IPS-11a (cell line): Measurements from ENCODE around the gene PPP1R12C.

ENCODE experiments used
- H3K4me3 ChIP-seq: one replicate; pipeline ENCODE4 v1.5.1; 2013; ENCODE audit warnings: low read depth, low read length, control low read depth

PPP1R12C gene

DNA sequence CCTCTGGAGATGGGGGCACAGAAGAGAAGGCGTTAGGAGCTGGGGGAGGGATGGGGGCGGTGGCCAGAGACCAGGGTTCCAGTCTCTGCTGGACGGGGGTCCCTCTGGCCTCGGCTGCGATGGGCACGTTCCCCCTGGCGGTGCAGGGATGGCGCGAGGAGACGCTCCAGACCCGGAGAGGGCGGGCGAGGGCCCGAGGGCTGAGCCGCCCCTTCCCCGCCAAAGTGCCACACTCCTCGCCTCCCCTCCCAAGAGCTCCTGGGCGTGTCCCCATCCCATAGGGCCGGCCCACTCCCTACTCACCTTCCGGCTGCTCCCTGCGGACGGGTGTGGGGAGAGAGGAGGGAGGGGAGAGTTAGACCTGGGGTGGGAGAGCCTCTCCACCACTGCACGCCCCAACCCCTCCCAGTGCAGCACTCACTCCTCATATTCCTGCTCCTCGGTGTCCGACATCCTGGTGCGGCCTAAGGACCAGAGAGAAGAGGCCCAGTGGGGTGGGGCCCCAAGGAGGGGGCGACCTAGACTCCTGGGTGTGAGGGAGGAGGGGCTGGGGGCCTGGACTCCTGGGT is 29.4 kb upstream of the PPP1R12C start:
- H3K4me3 ChIP-seq, result peak overlapping the region; percentile 47

DNA sequence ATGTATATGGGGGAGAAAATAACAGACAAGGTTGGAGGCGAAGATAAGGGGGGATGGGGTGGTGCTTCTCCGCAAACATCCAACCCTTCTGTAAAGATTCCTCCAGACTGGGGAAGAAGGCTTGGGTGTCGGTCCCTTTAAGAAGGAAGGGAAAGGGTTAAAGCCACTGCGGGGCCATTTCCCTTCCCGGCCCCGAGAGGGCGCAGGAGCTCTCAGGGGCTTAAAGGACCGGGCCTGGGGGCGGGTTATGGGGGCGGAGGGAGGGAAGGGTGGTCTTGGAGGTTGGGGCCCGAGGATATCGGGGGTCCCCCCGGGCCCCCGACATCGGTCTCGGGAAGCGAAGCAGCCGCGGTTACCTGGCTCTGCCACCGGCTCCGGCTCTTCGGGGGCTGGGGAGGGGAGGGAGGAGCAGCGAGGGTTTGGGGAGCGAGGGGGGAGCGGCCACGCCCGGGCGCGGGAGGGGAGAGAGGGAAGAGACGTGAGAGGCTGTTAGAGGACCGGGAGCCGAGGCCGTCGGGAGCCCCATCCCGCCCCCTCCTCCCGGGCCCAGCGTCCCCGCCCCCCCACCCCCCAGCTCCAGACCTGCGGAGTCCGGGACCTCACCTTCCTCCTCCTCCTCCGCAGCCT is 28.8 kb upstream of the PPP1R12C start:
- H3K4me3 ChIP-seq, result peak overlapping the region; percentile 47

- H3K4me3 ChIP-seq, result no peak overlapping the region
Measured at GRCh38 chr19:55145232-55145631, 27.8 kb upstream of the PPP1R12C start.

DNA sequence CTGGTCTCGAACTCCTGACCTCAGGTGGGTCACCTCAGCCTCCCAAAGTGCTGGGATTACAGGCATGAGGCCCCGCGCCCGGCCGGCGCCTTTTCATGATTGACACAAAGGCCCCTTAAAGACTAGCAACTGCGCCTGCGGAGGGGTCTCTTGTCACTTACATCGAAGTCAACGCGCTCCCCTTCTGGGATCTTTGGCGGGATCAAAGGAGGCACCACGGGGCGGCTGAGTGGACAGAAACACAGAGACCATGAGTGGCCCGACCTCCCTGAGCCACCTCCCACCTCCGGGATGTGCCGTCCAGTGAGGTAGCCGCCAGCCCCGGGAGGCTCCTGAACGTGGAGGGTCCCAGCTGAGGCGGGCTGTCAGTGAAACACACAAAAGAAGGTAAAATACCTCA is 24.3 kb upstream of the PPP1R12C start:
- no peak overlapping the region for H3K4me3 ChIP-seq

DNA sequence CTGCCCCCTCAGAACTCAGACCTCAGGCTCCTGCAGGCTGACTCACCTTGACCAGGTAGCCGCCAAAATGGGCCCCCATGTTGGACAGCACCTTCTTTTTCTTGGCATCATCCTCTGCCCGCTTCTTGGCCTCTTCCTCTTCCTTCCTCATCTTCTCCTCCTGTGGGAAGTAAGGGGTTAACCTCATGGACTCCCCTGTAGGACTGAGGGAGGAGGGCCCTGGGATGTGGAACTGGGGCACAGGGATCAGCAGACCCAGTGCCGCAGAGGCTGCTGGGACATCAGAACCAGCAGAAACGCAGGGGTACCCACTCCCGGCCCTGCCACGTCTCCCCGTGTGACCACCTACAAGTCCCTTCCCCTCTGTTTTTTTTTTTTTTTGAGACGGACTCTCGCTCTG is 20.5 kb upstream of the PPP1R12C start:
- no peak overlapping the region for H3K4me3 ChIP-seq

DNA sequence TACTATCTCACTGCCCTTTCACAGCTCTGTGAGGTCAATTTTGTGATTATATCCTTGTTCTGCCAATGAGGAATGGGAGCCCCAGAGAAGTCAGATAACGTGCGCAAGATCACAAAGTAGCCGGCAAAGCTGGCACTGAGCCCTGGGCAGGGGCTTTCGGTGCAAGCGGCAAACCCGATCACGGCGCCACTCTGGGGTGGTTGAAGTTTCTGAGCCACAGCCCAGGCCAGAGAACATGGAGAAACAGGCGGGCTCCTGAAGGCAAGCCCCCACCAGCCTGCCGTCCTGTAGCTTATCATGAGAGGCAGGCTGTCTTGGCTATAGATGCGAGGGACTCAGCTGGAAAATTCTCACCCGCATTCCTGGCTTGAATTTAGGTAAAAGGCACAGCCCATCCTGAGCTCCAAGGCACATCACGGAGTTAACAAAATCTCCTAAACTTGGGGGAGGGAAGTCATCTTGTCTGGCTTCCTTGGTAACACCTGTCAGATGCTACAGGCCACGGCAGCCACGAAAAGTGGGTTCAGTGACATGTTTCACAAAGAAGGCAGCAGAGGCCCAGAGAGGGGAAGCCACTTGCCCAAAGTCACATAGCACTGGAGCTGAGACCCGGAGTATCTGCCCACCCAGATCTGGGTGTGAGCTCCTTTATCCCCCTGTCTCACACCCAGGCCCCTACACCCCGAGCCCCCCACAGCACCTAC is 19.1 kb upstream of the PPP1R12C start:
- H3K4me3 ChIP-seq, result no peak overlapping the region

DNA sequence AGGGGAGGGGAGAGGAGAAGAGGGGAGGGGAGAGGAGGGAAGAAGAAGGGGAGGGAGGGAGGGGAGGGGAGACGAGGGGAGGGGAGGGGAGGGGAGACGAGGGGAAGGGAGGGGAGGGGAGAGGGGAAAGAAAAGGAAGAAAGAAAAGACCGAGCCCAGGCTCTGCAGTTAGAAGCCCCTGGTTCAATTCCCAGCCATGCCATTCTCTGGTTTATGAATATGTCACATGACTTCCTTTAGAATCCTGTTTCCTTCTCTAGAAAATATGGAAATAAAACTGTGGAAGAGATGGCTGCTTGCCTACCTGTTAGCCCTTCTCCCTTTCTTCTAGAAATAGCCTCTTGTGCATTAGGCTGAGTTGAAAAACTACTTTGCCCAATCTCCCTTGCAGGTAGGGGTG is 17.3 kb upstream of the PPP1R12C start:
- no peak overlapping the region for H3K4me3 ChIP-seq

GRCh38 chr19:55133639-55134444 is 16.4 kb upstream of the PPP1R12C start:
- no peak overlapping the region for H3K4me3 ChIP-seq

DNA sequence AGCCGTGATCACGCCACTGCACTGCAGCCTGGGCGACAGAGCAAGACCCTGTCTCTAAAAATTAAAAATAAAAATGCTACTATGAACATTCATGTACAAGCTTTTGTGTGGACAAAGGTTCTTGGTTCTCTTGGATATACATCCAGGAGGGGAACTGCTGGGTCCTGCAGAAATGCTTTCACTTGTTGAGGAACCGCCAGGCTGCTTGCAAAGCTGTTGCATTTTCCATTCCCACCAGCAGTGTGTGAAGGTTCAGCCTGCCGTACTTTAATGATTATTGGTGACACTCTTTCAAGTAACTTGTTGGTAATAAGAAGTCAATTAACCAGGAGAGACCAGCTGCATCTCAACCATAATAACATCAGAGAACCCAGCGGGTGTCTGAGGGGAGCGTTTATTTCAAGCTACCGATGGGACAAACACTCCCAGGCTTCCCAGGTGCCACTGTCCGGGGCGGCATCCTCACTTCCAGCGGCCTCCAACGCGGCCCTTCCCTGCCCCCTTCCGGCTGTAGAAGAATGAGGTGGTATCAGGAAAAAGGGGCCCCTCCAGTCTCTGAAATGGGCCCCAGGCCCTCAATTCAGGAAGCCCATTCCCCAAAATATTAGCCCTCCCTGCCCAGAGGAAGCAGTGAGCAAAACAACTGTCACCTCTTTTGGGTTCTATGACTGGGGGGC is 15.2 kb upstream of the PPP1R12C start:
- no peak overlapping the region for H3K4me3 ChIP-seq

GRCh38 chr19:55131421-55131820 is 14.0 kb upstream of the PPP1R12C start:
- H3K4me3 ChIP-seq, result no peak overlapping the region

- peak overlapping the region; percentile 72 for H3K4me3 ChIP-seq
Measured at GRCh38 chr19:55119053-55119452, 1.6 kb upstream of the PPP1R12C start.

DNA sequence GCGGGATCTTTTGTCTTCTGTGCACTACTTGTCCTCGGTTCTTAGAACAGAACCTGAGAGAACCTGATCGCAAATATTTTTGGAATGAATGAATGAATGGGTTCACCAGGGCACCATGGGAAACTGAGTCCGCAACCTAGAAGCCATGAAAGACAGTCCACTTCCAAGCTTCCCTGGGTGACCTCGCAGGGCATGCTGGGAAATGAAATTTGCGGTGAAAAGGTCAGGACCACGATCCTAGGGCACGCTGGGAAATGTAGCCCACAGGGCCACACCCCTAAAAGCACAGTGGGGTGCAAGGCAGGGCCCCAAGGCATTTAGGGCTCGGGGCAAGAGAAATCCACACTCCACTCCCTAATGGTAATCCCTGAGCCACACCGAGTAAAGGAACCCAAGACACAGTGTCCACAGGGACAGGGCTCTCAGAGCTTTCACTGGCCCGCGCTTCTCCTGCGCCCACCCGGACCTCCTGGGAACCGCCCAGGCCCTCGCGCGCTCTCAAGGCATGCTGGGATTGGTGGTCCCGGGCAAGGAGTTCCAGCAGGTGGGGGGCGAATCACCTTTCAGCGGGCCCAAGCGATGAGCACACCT is 1.1 kb upstream of the PPP1R12C start:
- peak overlapping the region; percentile 72 for H3K4me3 ChIP-seq

DNA sequence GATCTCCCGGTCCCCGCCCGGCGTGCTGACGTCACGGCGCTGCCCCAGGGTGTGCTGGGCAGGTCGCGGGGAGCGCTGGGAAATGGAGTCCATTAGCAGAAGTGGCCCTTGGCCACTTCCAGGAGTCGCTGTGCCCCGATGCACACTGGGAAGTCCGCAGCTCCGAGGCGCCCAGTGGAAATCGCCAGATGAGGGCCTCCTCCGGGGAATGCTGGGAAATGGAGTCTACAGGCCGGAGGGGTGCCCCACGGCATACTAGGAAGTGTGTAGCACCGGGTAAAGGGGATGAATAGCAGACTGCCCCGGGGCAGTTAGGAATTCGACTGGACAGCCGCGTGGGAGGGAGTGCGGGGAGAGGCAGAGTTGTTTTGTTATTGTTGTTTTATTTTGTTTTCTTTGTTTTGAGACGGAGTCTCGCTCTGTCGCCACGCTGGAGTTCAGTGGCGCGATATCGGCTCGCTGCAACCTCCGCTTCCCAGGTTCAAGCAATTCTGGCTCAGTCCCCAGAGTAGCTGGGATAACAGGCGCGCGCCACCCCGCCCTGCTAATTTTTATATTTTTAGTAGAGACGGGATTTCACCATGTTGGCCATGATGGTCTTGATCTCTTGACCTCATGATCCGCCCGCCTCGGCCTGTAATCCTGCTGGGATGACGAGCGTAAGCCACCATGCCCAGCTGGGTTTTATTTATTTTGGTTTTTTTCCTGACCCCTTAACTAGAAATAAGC is 390 bp upstream of the PPP1R12C start:
- peak overlapping the region; percentile 72 for H3K4me3 ChIP-seq

DNA sequence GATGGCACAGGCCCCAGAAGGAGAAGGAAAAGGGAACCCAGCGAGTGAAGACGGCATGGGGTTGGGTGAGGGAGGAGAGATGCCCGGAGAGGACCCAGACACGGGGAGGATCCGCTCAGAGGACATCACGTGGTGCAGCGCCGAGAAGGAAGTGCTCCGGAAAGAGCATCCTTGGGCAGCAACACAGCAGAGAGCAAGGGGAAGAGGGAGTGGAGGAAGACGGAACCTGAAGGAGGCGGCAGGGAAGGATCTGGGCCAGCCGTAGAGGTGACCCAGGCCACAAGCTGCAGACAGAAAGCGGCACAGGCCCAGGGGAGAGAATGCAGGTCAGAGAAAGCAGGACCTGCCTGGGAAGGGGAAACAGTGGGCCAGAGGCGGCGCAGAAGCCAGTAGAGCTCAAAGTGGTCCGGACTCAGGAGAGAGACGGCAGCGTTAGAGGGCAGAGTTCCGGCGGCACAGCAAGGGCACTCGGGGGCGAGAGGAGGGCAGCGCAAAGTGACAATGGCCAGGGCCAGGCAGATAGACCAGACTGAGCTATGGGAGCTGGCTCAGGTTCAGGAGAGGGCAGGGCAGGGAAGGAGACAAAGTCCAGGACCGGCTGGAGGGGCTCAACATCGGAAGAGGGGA is 1.1 kb downstream of the PPP1R12C start:
- peak overlapping the region; percentile 77 for H3K4me3 ChIP-seq

DNA sequence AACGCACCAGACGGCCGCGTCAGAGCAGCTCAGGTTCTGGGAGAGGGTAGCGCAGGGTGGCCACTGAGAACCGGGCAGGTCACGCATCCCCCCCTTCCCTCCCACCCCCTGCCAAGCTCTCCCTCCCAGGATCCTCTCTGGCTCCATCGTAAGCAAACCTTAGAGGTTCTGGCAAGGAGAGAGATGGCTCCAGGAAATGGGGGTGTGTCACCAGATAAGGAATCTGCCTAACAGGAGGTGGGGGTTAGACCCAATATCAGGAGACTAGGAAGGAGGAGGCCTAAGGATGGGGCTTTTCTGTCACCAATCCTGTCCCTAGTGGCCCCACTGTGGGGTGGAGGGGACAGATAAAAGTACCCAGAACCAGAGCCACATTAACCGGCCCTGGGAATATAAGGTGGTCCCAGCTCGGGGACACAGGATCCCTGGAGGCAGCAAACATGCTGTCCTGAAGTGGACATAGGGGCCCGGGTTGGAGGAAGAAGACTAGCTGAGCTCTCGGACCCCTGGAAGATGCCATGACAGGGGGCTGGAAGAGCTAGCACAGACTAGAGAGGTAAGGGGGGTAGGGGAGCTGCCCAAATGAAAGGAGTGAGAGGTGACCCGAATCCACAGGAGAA is 1.9 kb downstream of the PPP1R12C start:
- H3K4me3 ChIP-seq, result no peak overlapping the region

GRCh38 chr19:55114566-55115145 is 2.8 kb downstream of the PPP1R12C start:
- no peak overlapping the region for H3K4me3 ChIP-seq

- no peak overlapping the region for H3K4me3 ChIP-seq
Measured at GRCh38 chr19:55113570-55114039, 3.8 kb downstream of the PPP1R12C start.

DNA sequence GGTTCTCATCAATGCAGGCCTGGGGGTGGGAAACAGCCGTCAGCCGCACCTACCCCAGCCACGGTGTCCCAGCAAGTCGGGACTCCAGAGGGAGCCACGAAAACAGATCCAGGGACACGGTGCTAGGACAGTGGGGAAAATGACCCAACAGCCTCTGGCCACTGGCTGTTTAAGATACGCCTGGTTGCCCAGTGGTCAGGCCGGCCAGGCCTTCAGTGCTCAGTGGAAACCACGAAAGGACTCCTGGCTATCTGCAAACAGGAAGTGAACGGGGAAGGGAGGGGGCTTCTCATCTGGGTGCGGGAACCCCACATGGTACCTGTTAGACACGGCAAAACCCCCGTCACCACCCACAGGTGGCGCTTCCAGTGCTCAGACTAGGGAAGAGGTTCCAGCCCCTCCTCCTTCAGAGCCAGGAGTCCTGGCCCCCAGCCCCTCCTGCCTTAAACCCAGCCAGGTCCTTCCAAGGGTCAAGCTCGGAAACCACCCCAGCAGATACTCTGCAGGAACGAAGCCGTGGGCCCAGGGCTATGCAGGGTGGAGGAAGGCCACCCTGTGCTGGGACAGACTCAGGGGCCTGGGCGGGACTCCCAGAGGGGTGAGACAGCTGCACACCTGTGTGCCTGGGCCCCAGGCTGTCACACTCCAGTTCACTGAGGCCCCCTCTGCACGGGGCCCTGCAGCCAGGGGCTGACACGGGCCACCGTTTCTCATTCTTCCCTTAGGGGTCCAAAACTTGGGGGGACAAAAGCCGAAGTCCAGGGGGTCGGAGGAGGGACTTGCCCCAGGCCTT is 4.5 kb downstream of the PPP1R12C start:
- no peak overlapping the region for H3K4me3 ChIP-seq
